ENCODE results near the gene ANKRD62.
"Not testable (repeated sequence)": the region's sequence is repeated elsewhere in the genome, so short reads cannot be mapped to it uniquely, and the experiment has no call there.

The ANKRD62 gene

DNA sequence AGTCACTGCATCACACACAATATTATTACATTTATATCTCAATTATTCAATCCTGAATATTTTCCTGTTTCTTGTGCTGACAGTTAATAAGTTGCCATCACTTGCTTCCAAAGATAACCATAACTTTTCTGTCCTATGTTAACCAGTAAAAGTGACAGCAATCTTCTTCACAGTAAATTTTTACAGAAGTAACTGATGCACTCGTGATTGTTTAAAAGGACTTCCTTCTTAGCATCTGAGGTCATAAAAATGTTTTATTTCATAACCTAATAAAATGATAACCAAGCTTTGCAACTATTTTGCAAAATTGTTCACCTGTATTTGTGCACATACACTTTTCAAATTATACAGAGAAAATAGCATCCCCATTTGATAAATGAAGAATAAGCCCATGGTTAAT is 20.6 kb upstream of the ANKRD62 start:
- no peaks in the 10 kb centered on the region for H3F3A ChIP-seq (ENCODE audit: insufficient read depth)
- no peaks in the 10 kb centered on the region for H4K20me1 ChIP-seq (ENCODE audit: low read depth, low read length)
- no peaks in the 10 kb centered on the region for H3K27me3 ChIP-seq (ENCODE audit: low read length)
- no peak overlapping the region for H3K27ac ChIP-seq (ENCODE audit: low read depth, low read length)
- TF ChIP-seq EZH2phosphoT487 (conservative IDR thresholded peaks at IDR 0.05; ENCODE audit: low read length): no peak
- no peak overlapping the region for H3K4me2 ChIP-seq (ENCODE audit: low read depth, low read length, poor library complexity, severe bottlenecking)
- no peak overlapping the region for H3K4me3 ChIP-seq (ENCODE audit: insufficient read depth, low read length, poor library complexity, severe bottlenecking)
- no peak overlapping the region for H2AFZ ChIP-seq (ENCODE audit: low read depth, low read length, severe bottlenecking)
- H3K9ac ChIP-seq (ENCODE audit: low read length): no peak overlapping the region
- no peaks in the 10 kb centered on the region for H3K36me3 ChIP-seq (ENCODE audit: low read length)
- H3K9me3 ChIP-seq (ENCODE audit: insufficient read depth, low read length): no peaks in the 10 kb centered on the region
- no peaks in the 10 kb centered on the region for H3K79me2 ChIP-seq (ENCODE audit: insufficient read depth, low read length)
- no peaks in the 10 kb centered on the region for H3K9me2 ChIP-seq (replicated peaks; ENCODE audit: insufficient read depth, low read length)

DNA sequence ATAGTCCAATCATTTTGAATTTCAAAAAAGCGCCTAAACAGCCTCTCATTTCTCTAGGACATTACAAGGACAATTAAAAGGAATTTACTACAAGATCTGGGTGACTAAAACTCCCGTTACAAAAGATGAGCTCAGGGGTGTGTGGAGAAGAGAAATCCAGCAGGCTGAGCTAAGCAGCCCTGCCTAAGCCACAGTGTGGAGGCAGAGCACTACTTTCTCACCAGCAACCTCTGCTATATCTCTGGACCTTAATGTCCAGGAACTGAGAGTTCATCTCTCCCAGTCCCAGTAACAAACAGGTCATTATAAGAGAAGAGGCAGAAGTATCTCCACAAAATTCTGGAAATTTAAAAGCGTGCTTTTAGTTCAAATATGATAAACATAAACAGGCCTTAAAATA is 18.9 kb upstream of the ANKRD62 start:
- Histone ChIP-seq H3K4me3 (ENCODE audit: insufficient read depth, low read length, poor library complexity, severe bottlenecking) (no peak overlapping the region), H3K9me3 (ENCODE audit: insufficient read depth, low read length) (no peaks in the 10 kb centered on the region), H3K9me2 (replicated peaks; ENCODE audit: insufficient read depth, low read length) (no peaks in the 10 kb centered on the region), H3K36me3 (ENCODE audit: low read length) (no peaks in the 10 kb centered on the region), H4K20me1 (ENCODE audit: low read depth, low read length) (no peaks in the 10 kb centered on the region), H3K9ac (ENCODE audit: low read length) (no peak overlapping the region), H2AFZ (ENCODE audit: low read depth, low read length, severe bottlenecking) (no peak overlapping the region), H3K4me2 (ENCODE audit: low read depth, low read length, poor library complexity, severe bottlenecking) (no peak overlapping the region), H3K79me2 (ENCODE audit: insufficient read depth, low read length) (no peaks in the 10 kb centered on the region), H3F3A (ENCODE audit: insufficient read depth) (no peaks in the 10 kb centered on the region), H3K27me3 (ENCODE audit: low read length) (no peaks in the 10 kb centered on the region), H3K27ac (ENCODE audit: low read depth, low read length) (no peak overlapping the region)
- TF ChIP-seq, protein P1, sequence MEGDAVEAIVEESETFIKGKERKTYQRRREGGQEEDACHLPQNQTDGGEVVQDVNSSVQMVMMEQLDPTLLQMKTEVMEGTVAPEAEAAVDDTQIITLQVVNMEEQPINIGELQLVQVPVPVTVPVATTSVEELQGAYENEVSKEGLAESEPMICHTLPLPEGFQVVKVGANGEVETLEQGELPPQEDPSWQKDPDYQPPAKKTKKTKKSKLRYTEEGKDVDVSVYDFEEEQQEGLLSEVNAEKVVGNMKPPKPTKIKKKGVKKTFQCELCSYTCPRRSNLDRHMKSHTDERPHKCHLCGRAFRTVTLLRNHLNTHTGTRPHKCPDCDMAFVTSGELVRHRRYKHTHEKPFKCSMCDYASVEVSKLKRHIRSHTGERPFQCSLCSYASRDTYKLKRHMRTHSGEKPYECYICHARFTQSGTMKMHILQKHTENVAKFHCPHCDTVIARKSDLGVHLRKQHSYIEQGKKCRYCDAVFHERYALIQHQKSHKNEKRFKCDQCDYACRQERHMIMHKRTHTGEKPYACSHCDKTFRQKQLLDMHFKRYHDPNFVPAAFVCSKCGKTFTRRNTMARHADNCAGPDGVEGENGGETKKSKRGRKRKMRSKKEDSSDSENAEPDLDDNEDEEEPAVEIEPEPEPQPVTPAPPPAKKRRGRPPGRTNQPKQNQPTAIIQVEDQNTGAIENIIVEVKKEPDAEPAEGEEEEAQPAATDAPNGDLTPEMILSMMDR (IDR thresholded peaks at IDR 0.05; ENCODE audit: insufficient read depth, low read length, poor library complexity, severe bottlenecking): no peak
- no peak for TF ChIP-seq EZH2phosphoT487 (conservative IDR thresholded peaks at IDR 0.05; ENCODE audit: low read length)

DNA sequence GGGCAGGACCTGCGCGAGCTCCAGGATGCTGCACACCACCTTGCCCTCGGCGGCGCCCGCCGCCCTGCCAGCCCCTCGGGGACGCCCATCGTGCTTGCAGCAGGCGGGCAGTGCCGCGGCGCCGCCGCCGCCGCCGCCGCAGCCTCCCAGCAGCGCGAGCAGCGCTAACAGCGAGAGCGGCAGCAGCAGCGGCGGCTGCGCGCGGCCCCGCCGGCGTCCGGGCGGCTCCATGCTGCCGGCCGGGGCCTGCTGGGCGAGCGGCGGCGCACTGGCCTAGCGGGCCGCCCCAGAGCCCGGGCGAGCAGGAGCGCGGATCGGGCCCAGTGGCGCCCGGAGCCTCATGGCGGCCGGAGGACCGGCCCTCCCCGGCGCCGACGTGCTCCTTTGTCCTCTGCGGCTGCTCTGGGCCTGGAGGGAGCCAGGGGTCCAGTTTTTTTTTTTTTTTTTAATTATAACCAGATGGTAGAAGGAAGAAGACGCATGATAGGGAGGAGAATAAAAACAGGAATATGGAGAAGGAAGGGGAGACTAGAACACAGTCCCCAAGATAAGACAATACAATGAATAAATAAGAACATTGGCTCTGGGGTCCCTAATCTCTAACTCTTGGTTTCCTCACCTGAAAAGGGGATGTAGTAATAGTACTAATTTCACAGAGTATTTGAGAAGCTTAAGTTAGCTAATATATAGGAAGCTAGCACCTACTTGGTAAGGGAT is 17.1 kb upstream of the ANKRD62 start:
- TF ChIP-seq, protein P1 (IDR thresholded peaks at IDR 0.05; ENCODE audit: insufficient read depth, low read length, poor library complexity, severe bottlenecking): no peak
- no peak for TF ChIP-seq EZH2phosphoT487 (conservative IDR thresholded peaks at IDR 0.05; ENCODE audit: low read length)
- H3F3A ChIP-seq (ENCODE audit: insufficient read depth): no peaks in the 10 kb centered on the region
- no peaks in the 10 kb centered on the region for H3K9me2 ChIP-seq (replicated peaks; ENCODE audit: insufficient read depth, low read length)
- no peak overlapping the region for H3K9ac ChIP-seq (ENCODE audit: low read length)
- no peaks in the 10 kb centered on the region for H3K9me3 ChIP-seq (ENCODE audit: insufficient read depth, low read length)
- H3K27me3 ChIP-seq (ENCODE audit: low read length): no peaks in the 10 kb centered on the region
- no peak overlapping the region for H3K4me3 ChIP-seq (ENCODE audit: insufficient read depth, low read length, poor library complexity, severe bottlenecking)
- no peak overlapping the region for H3K27ac ChIP-seq (ENCODE audit: low read depth, low read length)
- H3K36me3 ChIP-seq (ENCODE audit: low read length): no peaks in the 10 kb centered on the region
- H4K20me1 ChIP-seq (ENCODE audit: low read depth, low read length): no peaks in the 10 kb centered on the region
- H2AFZ ChIP-seq (ENCODE audit: low read depth, low read length, severe bottlenecking): no peak overlapping the region
- no peaks in the 10 kb centered on the region for H3K79me2 ChIP-seq (ENCODE audit: insufficient read depth, low read length)
- no peak overlapping the region for H3K4me2 ChIP-seq (ENCODE audit: low read depth, low read length, poor library complexity, severe bottlenecking)

DNA sequence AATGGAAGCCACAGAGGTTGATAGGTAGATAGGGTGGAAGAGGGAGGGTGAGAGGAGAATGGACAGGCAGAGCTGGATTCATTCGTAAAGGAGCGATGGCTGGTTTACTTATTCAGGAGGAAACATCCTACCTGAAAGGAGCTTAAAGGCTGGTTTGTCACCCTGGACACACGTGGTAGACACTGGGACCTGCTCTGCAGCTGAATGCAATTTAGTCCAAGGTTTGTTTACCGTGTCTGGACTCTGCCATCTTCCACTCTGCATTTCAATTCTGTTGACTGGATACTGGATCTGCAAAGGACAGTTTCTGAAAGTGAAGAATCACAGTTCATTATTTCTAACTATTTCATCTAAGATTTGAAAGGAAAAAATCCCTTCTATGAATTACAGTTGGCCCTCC is 15.6 kb upstream of the ANKRD62 start:
- H3K4me2 ChIP-seq (ENCODE audit: low read depth, low read length, poor library complexity, severe bottlenecking); H3F3A ChIP-seq (ENCODE audit: insufficient read depth); H3K9me2 ChIP-seq (replicated peaks; ENCODE audit: insufficient read depth, low read length); H3K9ac ChIP-seq (ENCODE audit: low read length); H3K27me3 ChIP-seq (ENCODE audit: low read length); H2AFZ ChIP-seq (ENCODE audit: low read depth, low read length, severe bottlenecking); H3K79me2 ChIP-seq (ENCODE audit: insufficient read depth, low read length); H3K9me3 ChIP-seq (ENCODE audit: insufficient read depth, low read length); H3K36me3 ChIP-seq (ENCODE audit: low read length); H3K27ac ChIP-seq (ENCODE audit: low read depth, low read length); H4K20me1 ChIP-seq (ENCODE audit: low read depth, low read length); H3K4me3 ChIP-seq (ENCODE audit: insufficient read depth, low read length, poor library complexity, severe bottlenecking): not testable (repeated sequence)
